WTC11 (cell line): ENCODE data around the gene GALNTL6. TPM values are rescaled to one million over a fixed set of nuclear protein-coding genes. Genes with fewer than 3 reads are reported as not detected.

Experiments
- ATAC-seq: fragments of 200-7000 bp; cut with Tn5 transposase; 2 replicates; pipeline ENCODE4 v1.10.0; 2021; ENCODE audit warnings: mild to moderate bottlenecking, moderate library complexity
- CTCF ChIA-PET: fragments of 300-600 bp; sonication (Branson Sonifier 250); formaldehyde crosslinking; loops from one replicate; lab custom pipeline; 2021; ENCODE audit warnings: antibody characterized with exemption; lab: Charles Lee
- POLR2A ChIA-PET: fragments of 350-600 bp; sonication (Branson Sonifier 250); formaldehyde crosslinking; loops from one replicate; lab custom pipeline; 2021; ENCODE audit warnings: antibody characterized with exemption; lab: Charles Lee
- DNase-seq: peaks from one replicate; pipeline ENCODE4 v3.0.0; 2021; ENCODE audit warnings: low spot score
- H3K27ac Mint-ChIP-seq: 2 replicates; pipeline ENCODE4 v1.8.0; 2021; ENCODE audit warnings: mixed read lengths
- H3K27me3 Mint-ChIP-seq: 2 replicates; pipeline ENCODE4 v1.8.0; 2021; ENCODE audit warnings: low read depth, mild to moderate bottlenecking, moderate library complexity, mixed read lengths
- H3K36me3 Mint-ChIP-seq: 2 replicates; pipeline ENCODE4 v1.8.0; 2021; ENCODE audit warnings: mixed read lengths
- H3K4me1 Mint-ChIP-seq: 2 replicates; pipeline ENCODE4 v1.8.0; 2022; ENCODE audit warnings: mixed read lengths
- H3K4me3 Mint-ChIP-seq: 2 replicates; pipeline ENCODE4 v1.8.0; 2021; ENCODE audit warnings: mild to moderate bottlenecking, moderate library complexity, mixed read lengths
- H3K9me3 Mint-ChIP-seq: 2 replicates; pipeline ENCODE4 v1.8.0; 2021; ENCODE audit warnings: mixed read lengths
- FOXP1 ChIP-seq: sonication (generic); formaldehyde crosslinking; IDR thresholded peaks from 2 replicates; pipeline ENCODE4 v1.8.0; 2022; ENCODE audit warnings: missing genetic modification reagents, mild to moderate bottlenecking, moderate library complexity, borderline replicate concordance
- GRHL2 ChIP-seq: fragments of 250-450 bp; sonication (Bioruptor Pico); IDR thresholded peaks from 2 replicates; pipeline ENCODE4 v1.8.0; 2022; ENCODE audit warnings: mild to moderate bottlenecking, moderate library complexity; ENCODE audit not compliant: insufficient replicate concordance, severe bottlenecking
- JAZF1 ChIP-seq: fragments of 250-450 bp; sonication (Bioruptor Pico); IDR thresholded peaks from 2 replicates; pipeline ENCODE4 v1.9.0; 2021; ENCODE audit warnings: moderate library complexity, mild to moderate bottlenecking, inconsistent platforms
- MXD4 ChIP-seq: fragments of 250-450 bp; sonication (Bioruptor Pico); IDR thresholded peaks from 2 replicates; pipeline ENCODE4 v1.8.0; 2021; ENCODE audit warnings: mild to moderate bottlenecking, moderate library complexity, borderline replicate concordance
- OVOL2 ChIP-seq: fragments of 250-450 bp; sonication (Bioruptor Pico); IDR thresholded peaks from 2 replicates; pipeline ENCODE4 v1.9.0; 2021; ENCODE audit warnings: mild to moderate bottlenecking, borderline replicate concordance
- TEAD4 ChIP-seq: sonication (generic); formaldehyde crosslinking; IDR thresholded peaks from 2 replicates; pipeline ENCODE4 v1.8.0; 2022; ENCODE audit warnings: mild to moderate bottlenecking, missing genetic modification reagents
- ZBTB21 ChIP-seq: sonication (generic); formaldehyde crosslinking; IDR thresholded peaks from 2 replicates; pipeline ENCODE4 v1.8.1; 2023; ENCODE audit warnings: mild to moderate bottlenecking, missing genetic modification reagents, borderline replicate concordance
- ZNF232 ChIP-seq: sonication (generic); formaldehyde crosslinking; IDR thresholded peaks from 2 replicates; pipeline ENCODE4 v1.8.0; 2022; ENCODE audit warnings: mild to moderate bottlenecking, missing genetic modification reagents
- ZNF416 ChIP-seq: fragments of 250-450 bp; sonication (Bioruptor Pico); IDR thresholded peaks from 2 replicates; pipeline ENCODE4 v1.9.0; 2021; ENCODE audit warnings: mild to moderate bottlenecking, inconsistent platforms
- total RNA-seq: library from RNA; stranded (reverse); gene quantifications from 3 replicates; pipeline ENCODE4 v1.2.3, GENCODE V29; 2021
- TF ChIP-seq, protein P1 (sequence below): fragments of 250-450 bp; sonication (Bioruptor Pico); IDR thresholded peaks from 2 replicates; pipeline ENCODE4 v1.8.0; 2021; ENCODE audit warnings: mild to moderate bottlenecking
- TF ChIP-seq, protein P2 (sequence below): sonication (generic); formaldehyde crosslinking; IDR thresholded peaks from 2 replicates; pipeline ENCODE4 v1.8.1; 2022; ENCODE audit warnings: mild to moderate bottlenecking, missing genetic modification reagents, moderate library complexity, borderline replicate concordance
- TF ChIP-seq, protein P3 (sequence below): sonication (generic); formaldehyde crosslinking; IDR thresholded peaks from 2 replicates; pipeline ENCODE4 v1.8.1; 2022; ENCODE audit warnings: mild to moderate bottlenecking, moderate library complexity, missing genetic modification reagents
- TF ChIP-seq, protein P4 (sequence below): fragments of 250-450 bp; sonication (Bioruptor Pico); IDR thresholded peaks from 2 replicates; pipeline ENCODE4 v1.9.0; 2021; ENCODE audit warnings: mild to moderate bottlenecking
- TF ChIP-seq, protein P5 (sequence below): fragments of 200-600 bp; IDR thresholded peaks from 2 replicates; pipeline ENCODE4 v1.8.0; 2022; ENCODE audit warnings: antibody characterized with exemption
- TF ChIP-seq, protein P6 (sequence below): sonication (generic); formaldehyde crosslinking; IDR thresholded peaks from 2 replicates; pipeline ENCODE4 v1.8.0; 2022; ENCODE audit warnings: mild to moderate bottlenecking, missing genetic modification reagents
- TF ChIP-seq, protein P7 (sequence below): sonication (generic); formaldehyde crosslinking; conservative IDR thresholded peaks from 2 replicates; pipeline ENCODE4 v1.8.1; 2023; ENCODE audit warnings: mild to moderate bottlenecking, low read depth, missing genetic modification reagents, moderate library complexity
- TF ChIP-seq, protein P8 (sequence below): fragments of 250-450 bp; sonication (Bioruptor Pico); IDR thresholded peaks from 2 replicates; pipeline ENCODE4 v1.9.0; 2021; ENCODE audit warnings: mild to moderate bottlenecking, borderline replicate concordance

Gene GALNTL6
- total RNA-seq, 1 experiment from 2014 or later, result 0.24 TPM

DNA sequence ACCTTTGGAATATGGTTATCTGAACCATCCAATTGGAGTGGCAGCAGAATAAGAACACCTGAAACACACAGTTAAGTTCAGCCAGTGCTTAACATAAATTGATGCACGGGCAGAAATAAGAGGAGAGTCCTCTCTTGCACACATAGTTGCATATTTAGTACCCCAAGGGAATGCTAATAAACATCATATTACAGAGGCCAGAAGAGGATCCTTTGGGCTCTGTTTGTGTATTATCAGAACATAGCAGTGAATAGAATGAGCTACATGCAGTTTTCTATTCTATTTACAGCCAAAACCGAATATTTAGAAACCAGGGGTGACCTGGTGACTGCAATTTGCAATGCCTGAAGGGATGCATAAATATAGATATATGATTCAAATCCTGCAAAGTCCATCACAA is 1054.6 kb downstream of the GALNTL6 start:
- ATAC-seq (no peak), DNase-seq (no peak)
- Mint-ChIP-seq H3K9me3 (peaks cover 14% of the 10 kb centered on the region), H3K4me1 (peaks cover 22% of the 10 kb centered on the region), H3K27me3 (no peaks in the 10 kb centered on the region; the same call in 1 of the 2 replicates), H3K27ac (no peak overlapping the region), H3K4me3 (no peak overlapping the region), H3K36me3 (peaks cover 4% of the 10 kb centered on the region)
- TF ChIP-seq, protein P1, sequence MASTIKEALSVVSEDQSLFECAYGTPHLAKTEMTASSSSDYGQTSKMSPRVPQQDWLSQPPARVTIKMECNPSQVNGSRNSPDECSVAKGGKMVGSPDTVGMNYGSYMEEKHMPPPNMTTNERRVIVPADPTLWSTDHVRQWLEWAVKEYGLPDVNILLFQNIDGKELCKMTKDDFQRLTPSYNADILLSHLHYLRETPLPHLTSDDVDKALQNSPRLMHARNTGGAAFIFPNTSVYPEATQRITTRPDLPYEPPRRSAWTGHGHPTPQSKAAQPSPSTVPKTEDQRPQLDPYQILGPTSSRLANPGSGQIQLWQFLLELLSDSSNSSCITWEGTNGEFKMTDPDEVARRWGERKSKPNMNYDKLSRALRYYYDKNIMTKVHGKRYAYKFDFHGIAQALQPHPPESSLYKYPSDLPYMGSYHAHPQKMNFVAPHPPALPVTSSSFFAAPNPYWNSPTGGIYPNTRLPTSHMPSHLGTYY, result no peak
- no peak for TF ChIP-seq ZNF232 (CRISPR knock-in tag)
- TF ChIP-seq, protein P2, sequence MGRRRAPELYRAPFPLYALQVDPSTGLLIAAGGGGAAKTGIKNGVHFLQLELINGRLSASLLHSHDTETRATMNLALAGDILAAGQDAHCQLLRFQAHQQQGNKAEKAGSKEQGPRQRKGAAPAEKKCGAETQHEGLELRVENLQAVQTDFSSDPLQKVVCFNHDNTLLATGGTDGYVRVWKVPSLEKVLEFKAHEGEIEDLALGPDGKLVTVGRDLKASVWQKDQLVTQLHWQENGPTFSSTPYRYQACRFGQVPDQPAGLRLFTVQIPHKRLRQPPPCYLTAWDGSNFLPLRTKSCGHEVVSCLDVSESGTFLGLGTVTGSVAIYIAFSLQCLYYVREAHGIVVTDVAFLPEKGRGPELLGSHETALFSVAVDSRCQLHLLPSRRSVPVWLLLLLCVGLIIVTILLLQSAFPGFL (CRISPR knock-in tag), result no peak
- TF ChIP-seq OVOL2 (CRISPR knock-in tag), result no peak
- TF ChIP-seq, protein P3, sequence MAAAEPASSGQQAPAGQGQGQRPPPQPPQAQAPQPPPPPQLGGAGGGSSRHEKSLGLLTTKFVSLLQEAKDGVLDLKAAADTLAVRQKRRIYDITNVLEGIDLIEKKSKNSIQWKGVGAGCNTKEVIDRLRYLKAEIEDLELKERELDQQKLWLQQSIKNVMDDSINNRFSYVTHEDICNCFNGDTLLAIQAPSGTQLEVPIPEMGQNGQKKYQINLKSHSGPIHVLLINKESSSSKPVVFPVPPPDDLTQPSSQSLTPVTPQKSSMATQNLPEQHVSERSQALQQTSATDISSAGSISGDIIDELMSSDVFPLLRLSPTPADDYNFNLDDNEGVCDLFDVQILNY (CRISPR knock-in tag), result no peak
- TF ChIP-seq TEAD4 (CRISPR knock-in tag), result no peak
- TF ChIP-seq, protein P4, sequence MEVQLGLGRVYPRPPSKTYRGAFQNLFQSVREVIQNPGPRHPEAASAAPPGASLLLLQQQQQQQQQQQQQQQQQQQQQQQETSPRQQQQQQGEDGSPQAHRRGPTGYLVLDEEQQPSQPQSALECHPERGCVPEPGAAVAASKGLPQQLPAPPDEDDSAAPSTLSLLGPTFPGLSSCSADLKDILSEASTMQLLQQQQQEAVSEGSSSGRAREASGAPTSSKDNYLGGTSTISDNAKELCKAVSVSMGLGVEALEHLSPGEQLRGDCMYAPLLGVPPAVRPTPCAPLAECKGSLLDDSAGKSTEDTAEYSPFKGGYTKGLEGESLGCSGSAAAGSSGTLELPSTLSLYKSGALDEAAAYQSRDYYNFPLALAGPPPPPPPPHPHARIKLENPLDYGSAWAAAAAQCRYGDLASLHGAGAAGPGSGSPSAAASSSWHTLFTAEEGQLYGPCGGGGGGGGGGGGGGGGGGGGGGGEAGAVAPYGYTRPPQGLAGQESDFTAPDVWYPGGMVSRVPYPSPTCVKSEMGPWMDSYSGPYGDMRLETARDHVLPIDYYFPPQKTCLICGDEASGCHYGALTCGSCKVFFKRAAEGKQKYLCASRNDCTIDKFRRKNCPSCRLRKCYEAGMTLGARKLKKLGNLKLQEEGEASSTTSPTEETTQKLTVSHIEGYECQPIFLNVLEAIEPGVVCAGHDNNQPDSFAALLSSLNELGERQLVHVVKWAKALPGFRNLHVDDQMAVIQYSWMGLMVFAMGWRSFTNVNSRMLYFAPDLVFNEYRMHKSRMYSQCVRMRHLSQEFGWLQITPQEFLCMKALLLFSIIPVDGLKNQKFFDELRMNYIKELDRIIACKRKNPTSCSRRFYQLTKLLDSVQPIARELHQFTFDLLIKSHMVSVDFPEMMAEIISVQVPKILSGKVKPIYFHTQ (CRISPR knock-in tag), result no peak
- no peak for TF ChIP-seq ZBTB21 (CRISPR knock-in tag)
- TF ChIP-seq ZNF416 (CRISPR knock-in tag), result no peak
- TF ChIP-seq, protein P5, sequence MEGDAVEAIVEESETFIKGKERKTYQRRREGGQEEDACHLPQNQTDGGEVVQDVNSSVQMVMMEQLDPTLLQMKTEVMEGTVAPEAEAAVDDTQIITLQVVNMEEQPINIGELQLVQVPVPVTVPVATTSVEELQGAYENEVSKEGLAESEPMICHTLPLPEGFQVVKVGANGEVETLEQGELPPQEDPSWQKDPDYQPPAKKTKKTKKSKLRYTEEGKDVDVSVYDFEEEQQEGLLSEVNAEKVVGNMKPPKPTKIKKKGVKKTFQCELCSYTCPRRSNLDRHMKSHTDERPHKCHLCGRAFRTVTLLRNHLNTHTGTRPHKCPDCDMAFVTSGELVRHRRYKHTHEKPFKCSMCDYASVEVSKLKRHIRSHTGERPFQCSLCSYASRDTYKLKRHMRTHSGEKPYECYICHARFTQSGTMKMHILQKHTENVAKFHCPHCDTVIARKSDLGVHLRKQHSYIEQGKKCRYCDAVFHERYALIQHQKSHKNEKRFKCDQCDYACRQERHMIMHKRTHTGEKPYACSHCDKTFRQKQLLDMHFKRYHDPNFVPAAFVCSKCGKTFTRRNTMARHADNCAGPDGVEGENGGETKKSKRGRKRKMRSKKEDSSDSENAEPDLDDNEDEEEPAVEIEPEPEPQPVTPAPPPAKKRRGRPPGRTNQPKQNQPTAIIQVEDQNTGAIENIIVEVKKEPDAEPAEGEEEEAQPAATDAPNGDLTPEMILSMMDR, result no peak
- TF ChIP-seq, protein P6, sequence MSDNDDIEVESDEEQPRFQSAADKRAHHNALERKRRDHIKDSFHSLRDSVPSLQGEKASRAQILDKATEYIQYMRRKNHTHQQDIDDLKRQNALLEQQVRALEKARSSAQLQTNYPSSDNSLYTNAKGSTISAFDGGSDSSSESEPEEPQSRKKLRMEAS (CRISPR knock-in tag), result no peak
- no peak for TF ChIP-seq JAZF1 (CRISPR knock-in tag)
- ChIA-PET POLR2A (no interaction called here), CTCF (interaction anchor here (1.5 kb wide), 1 partner anchor 25 kb away, joined by 9 read pairs; no protein-coding TSS in a partner anchor)

DNA sequence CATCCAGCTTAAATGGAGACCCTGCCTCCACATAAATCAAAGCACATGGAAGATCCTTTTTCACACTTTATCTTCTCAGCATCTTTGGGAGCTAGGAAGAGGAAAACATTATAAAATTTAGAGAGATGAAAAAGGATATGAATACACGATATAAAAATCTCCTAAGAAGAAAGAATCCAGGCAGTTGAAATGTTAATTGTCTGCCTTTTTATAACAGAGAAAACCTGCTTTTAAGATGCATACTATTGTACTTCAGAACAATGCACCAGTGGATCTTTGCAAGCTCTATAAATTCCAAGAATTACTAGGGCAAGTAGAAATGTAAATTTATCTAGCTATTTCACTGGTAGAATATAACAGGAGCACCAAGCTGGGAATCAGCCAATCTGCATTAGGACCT is 1055.1 kb downstream of the GALNTL6 start:
- H3K4me1 Mint-ChIP-seq, result peaks cover 26% of the 10 kb centered on the region
- DNase-seq (no peak), ATAC-seq (no peak)
- H3K36me3 Mint-ChIP-seq, result 0 out of 2 replicates have a peak, but pooled peaks cover 3% of the 10 kb centered on the region
- no peaks in the 10 kb centered on the region; the same call in 1 of the 2 replicates for H3K27me3 Mint-ChIP-seq
- POLR2A ChIA-PET, result no interaction called here
- CTCF ChIA-PET, result interaction anchor here (1.5 kb wide), 1 partner anchor 24 kb away, joined by 9 read pairs; no protein-coding TSS in a partner anchor
- peaks cover 10% of the 10 kb centered on the region for H3K9me3 Mint-ChIP-seq
- no peak overlapping the region for H3K27ac Mint-ChIP-seq
- no peak overlapping the region for H3K4me3 Mint-ChIP-seq
- TF ChIP-seq, protein P7, sequence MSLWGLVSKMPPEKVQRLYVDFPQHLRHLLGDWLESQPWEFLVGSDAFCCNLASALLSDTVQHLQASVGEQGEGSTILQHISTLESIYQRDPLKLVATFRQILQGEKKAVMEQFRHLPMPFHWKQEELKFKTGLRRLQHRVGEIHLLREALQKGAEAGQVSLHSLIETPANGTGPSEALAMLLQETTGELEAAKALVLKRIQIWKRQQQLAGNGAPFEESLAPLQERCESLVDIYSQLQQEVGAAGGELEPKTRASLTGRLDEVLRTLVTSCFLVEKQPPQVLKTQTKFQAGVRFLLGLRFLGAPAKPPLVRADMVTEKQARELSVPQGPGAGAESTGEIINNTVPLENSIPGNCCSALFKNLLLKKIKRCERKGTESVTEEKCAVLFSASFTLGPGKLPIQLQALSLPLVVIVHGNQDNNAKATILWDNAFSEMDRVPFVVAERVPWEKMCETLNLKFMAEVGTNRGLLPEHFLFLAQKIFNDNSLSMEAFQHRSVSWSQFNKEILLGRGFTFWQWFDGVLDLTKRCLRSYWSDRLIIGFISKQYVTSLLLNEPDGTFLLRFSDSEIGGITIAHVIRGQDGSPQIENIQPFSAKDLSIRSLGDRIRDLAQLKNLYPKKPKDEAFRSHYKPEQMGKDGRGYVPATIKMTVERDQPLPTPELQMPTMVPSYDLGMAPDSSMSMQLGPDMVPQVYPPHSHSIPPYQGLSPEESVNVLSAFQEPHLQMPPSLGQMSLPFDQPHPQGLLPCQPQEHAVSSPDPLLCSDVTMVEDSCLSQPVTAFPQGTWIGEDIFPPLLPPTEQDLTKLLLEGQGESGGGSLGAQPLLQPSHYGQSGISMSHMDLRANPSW (CRISPR knock-in tag), result no peak
- TF ChIP-seq, protein P8, sequence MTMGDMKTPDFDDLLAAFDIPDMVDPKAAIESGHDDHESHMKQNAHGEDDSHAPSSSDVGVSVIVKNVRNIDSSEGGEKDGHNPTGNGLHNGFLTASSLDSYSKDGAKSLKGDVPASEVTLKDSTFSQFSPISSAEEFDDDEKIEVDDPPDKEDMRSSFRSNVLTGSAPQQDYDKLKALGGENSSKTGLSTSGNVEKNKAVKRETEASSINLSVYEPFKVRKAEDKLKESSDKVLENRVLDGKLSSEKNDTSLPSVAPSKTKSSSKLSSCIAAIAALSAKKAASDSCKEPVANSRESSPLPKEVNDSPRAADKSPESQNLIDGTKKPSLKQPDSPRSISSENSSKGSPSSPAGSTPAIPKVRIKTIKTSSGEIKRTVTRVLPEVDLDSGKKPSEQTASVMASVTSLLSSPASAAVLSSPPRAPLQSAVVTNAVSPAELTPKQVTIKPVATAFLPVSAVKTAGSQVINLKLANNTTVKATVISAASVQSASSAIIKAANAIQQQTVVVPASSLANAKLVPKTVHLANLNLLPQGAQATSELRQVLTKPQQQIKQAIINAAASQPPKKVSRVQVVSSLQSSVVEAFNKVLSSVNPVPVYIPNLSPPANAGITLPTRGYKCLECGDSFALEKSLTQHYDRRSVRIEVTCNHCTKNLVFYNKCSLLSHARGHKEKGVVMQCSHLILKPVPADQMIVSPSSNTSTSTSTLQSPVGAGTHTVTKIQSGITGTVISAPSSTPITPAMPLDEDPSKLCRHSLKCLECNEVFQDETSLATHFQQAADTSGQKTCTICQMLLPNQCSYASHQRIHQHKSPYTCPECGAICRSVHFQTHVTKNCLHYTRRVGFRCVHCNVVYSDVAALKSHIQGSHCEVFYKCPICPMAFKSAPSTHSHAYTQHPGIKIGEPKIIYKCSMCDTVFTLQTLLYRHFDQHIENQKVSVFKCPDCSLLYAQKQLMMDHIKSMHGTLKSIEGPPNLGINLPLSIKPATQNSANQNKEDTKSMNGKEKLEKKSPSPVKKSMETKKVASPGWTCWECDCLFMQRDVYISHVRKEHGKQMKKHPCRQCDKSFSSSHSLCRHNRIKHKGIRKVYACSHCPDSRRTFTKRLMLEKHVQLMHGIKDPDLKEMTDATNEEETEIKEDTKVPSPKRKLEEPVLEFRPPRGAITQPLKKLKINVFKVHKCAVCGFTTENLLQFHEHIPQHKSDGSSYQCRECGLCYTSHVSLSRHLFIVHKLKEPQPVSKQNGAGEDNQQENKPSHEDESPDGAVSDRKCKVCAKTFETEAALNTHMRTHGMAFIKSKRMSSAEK, result no peak
- TF ChIP-seq GRHL2 (no peak), MXD4 (CRISPR knock-in tag) (no peak), TEAD4 (CRISPR knock-in tag) (no peak), FOXP1 (CRISPR knock-in tag) (no peak), ZBTB21 (CRISPR knock-in tag) (no peak)
